Neural cell (in vitro differentiated cells): ENCODE measurements around the gene PAAF1. TPM values are rescaled to one million over a fixed set of nuclear protein-coding genes. Genes with fewer than 3 reads are reported as not detected.

ENCODE experiments used
- H2AFZ ChIP-seq: fragments of 200-600, 300-800 bp; sonication (generic), shearing (Covaris generic); 2 replicates; pipeline ENCODE4 v1.6.0; 2014; ENCODE audit warnings: low read depth, mild to moderate bottlenecking, antibody characterized with exemption, low read length, moderate library complexity
- H3F3A ChIP-seq: fragments of 200-600 bp; shearing (Covaris generic); 2 replicates; pipeline ENCODE4 v1.6.1; 2016; ENCODE audit warnings: mild to moderate bottlenecking, moderate library complexity, mixed read lengths, antibody characterized with exemption, low read length; ENCODE audit not compliant: insufficient read depth, poor library complexity, severe bottlenecking
- H3K27ac ChIP-seq: fragments of 200-600, 300-800 bp; sonication (generic), shearing (Covaris generic); 2 replicates; pipeline ENCODE4 v1.5.1; 2014; ENCODE audit warnings: mild to moderate bottlenecking, low read length, moderate library complexity
- H3K27me3 ChIP-seq: fragments of 300-800, 200-600 bp; sonication (generic), shearing (Covaris generic); 2 replicates; pipeline ENCODE4 v1.6.0; 2014; ENCODE audit warnings: mild to moderate bottlenecking, low read depth, low read length, moderate library complexity; ENCODE audit not compliant: insufficient read depth
- H3K36me3 ChIP-seq: fragments of 300-800, 200-600 bp; sonication (generic), shearing (Covaris generic); 2 replicates; pipeline ENCODE4 v1.5.1; 2014; ENCODE audit warnings: mild to moderate bottlenecking, antibody characterized with exemption, low read length, moderate library complexity; ENCODE audit not compliant: insufficient read depth
- H3K4me2 ChIP-seq: fragments of 300-800, 200-600 bp; sonication (generic), shearing (Covaris generic); 2 replicates; pipeline ENCODE4 v1.6.0; 2014; ENCODE audit warnings: mild to moderate bottlenecking, low read length
- H3K4me3 ChIP-seq: fragments of 300-800, 200-600 bp; sonication (generic), shearing (Covaris generic); 2 replicates; pipeline ENCODE4 v1.5.1; 2014; ENCODE audit warnings: mild to moderate bottlenecking, low read length, moderate library complexity
- H3K79me2 ChIP-seq: fragments of 200-600 bp; shearing (Covaris generic); replicated peaks from 2 replicates; pipeline ENCODE4 v1.6.0; 2014; ENCODE audit warnings: mild to moderate bottlenecking, low read length, moderate library complexity; ENCODE audit not compliant: insufficient read depth
- H3K9ac ChIP-seq: fragments of 300-800, 200-600 bp; sonication (generic), shearing (Covaris generic); 2 replicates; pipeline ENCODE4 v1.6.1; 2016; ENCODE audit warnings: mild to moderate bottlenecking, low read length, mixed read lengths
- H3K9me2 ChIP-seq: fragments of 200-600 bp; shearing (Covaris generic); 2 replicates; pipeline ENCODE4 v1.6.1; 2016; ENCODE audit warnings: mild to moderate bottlenecking, low read length, mixed read lengths; ENCODE audit not compliant: insufficient read depth
- H3K9me3 ChIP-seq: fragments of 200-600, 300-800 bp; sonication (generic), shearing (Covaris generic); 2 replicates; pipeline ENCODE4 v1.6.1; 2016; ENCODE audit warnings: mild to moderate bottlenecking, mixed run types, low read length, moderate library complexity, mixed read lengths
- H4K20me1 ChIP-seq: fragments of 200-600 bp; shearing (Covaris generic); 2 replicates; pipeline ENCODE4 v1.6.1; 2016; ENCODE audit warnings: mild to moderate bottlenecking, mixed run types; ENCODE audit not compliant: insufficient read depth
- CTCF ChIP-seq: fragments of 450-650 bp; IDR thresholded peaks from 2 replicates; pipeline ENCODE4 v1.5.1; 2014; ENCODE audit warnings: antibody characterized with exemption, mild to moderate bottlenecking, moderate library complexity; ENCODE audit not compliant: poor library complexity, severe bottlenecking
- EP300 ChIP-seq: fragments of 450-650 bp; conservative IDR thresholded peaks from 2 replicates; pipeline ENCODE4 v1.6.1; 2014; ENCODE audit warnings: antibody characterized with exemption, mild to moderate bottlenecking, moderate library complexity; ENCODE audit not compliant: poor library complexity, severe bottlenecking
- EZH2 ChIP-seq: fragments of 200-600, 300-800 bp; shearing (Covaris generic), sonication (generic); IDR thresholded peaks from 2 replicates; pipeline ENCODE4 v1.6.1; 2014; ENCODE audit warnings: antibody characterized with exemption, low read length, borderline replicate concordance, mild to moderate bottlenecking; ENCODE audit not compliant: insufficient read depth, poor library complexity, severe bottlenecking
- MXI1 ChIP-seq: fragments of 450-650 bp; conservative IDR thresholded peaks from 2 replicates; pipeline ENCODE4 v1.6.1; 2014; ENCODE audit warnings: antibody characterized with exemption, mild to moderate bottlenecking; ENCODE audit not compliant: poor library complexity, severe bottlenecking
- POLR2AphosphoS5 ChIP-seq: IDR thresholded peaks from 2 replicates; pipeline ENCODE4 v1.6.1; 2012
- RAD21 ChIP-seq: fragments of 450-650 bp; conservative IDR thresholded peaks from 2 replicates; pipeline ENCODE4 v1.6.1; 2014; ENCODE audit warnings: antibody characterized with exemption, mild to moderate bottlenecking, moderate library complexity
- REST ChIP-seq: IDR thresholded peaks from 2 replicates; pipeline ENCODE4 v1.6.1; 2012; ENCODE audit warnings: borderline replicate concordance
- SMC3 ChIP-seq: fragments of 450-650 bp; conservative IDR thresholded peaks from 2 replicates; pipeline ENCODE4 v1.6.1; 2014; ENCODE audit warnings: antibody characterized with exemption, mild to moderate bottlenecking, moderate library complexity; ENCODE audit not compliant: poor library complexity
- TAF1 ChIP-seq: IDR thresholded peaks from 2 replicates; pipeline ENCODE4 v1.6.1; 2012; ENCODE audit warnings: low read depth
- polyA plus RNA-seq: library from polyadenylated mRNA; depleted of rRNA; stranded (reverse); fragments of >200 nt; gene quantifications from 2 replicates; pipeline ENCODE4 v1.2.3, GENCODE V29; 2014

PAAF1 gene
- polyA plus RNA-seq, 1 donor from 2014 or later, result 80.3 TPM

- no peaks in the 10 kb centered on the region for H4K20me1 ChIP-seq
- peaks cover 21% of the 10 kb centered on the region for H3K36me3 ChIP-seq
- H3F3A ChIP-seq, result no peaks in the 10 kb centered on the region
- no peaks in the 10 kb centered on the region for H3K9me3 ChIP-seq
- no peak overlapping the region for H3K4me3 ChIP-seq
- no peak overlapping the region for H3K27ac ChIP-seq
- H3K27me3 ChIP-seq, result no peaks in the 10 kb centered on the region
- H3K4me2 ChIP-seq, result no peak overlapping the region
- no peak overlapping the region for H2AFZ ChIP-seq
- no peaks in the 10 kb centered on the region for H3K79me2 ChIP-seq
- H3K9ac ChIP-seq, result no peak overlapping the region
- no peaks in the 10 kb centered on the region for H3K9me2 ChIP-seq
- TF ChIP-seq EZH2 (no peak), RAD21 (peak; percentile 75), SMC3 (peak; percentile 76), REST (no peak), MXI1 (no peak), TAF1 (no peak), POLR2AphosphoS5 (no peak), EP300 (no peak), CTCF (peak; percentile 77)
Observed at GRCh38 chr11:73931039-73931645, 54.3 kb downstream of the PAAF1 start.

- Histone ChIP-seq H3K79me2 (no peaks in the 10 kb centered on the region), H3F3A (no peaks in the 10 kb centered on the region), H3K9me2 (no peaks in the 10 kb centered on the region), H4K20me1 (no peaks in the 10 kb centered on the region), H3K27ac (no peak overlapping the region), H3K4me3 (no peak overlapping the region), H2AFZ (no peak overlapping the region), H3K27me3 (no peaks in the 10 kb centered on the region), H3K9ac (no peak overlapping the region), H3K4me2 (no peak overlapping the region), H3K36me3 (peaks cover 19% of the 10 kb centered on the region), H3K9me3 (no peaks in the 10 kb centered on the region)
- TF ChIP-seq SMC3 (no peak), TAF1 (no peak), EP300 (no peak), POLR2AphosphoS5 (no peak), RAD21 (no peak), REST (no peak), EZH2 (no peak), CTCF (no peak), MXI1 (no peak)
Observed at GRCh38 chr11:73931951-73932350, 55.2 kb downstream of the PAAF1 start.
